ENCODE data around the gene BRWD1.

BRWD1 gene

GRCh38 chr21:39182016-39182415, 131.4 kb downstream of the BRWD1 start:
- Histone ChIP-seq H3K4me3 (ENCODE audit: low read depth, low read length) (peak overlapping the region; percentile 92), H3K9me3 (no peaks in the 10 kb centered on the region), H3K36me3 (peaks cover 22% of the 10 kb centered on the region), H3K4me1 (no peaks in the 10 kb centered on the region), H3K27me3 (no peaks in the 10 kb centered on the region)
- TF ChIP-seq, protein P1, sequence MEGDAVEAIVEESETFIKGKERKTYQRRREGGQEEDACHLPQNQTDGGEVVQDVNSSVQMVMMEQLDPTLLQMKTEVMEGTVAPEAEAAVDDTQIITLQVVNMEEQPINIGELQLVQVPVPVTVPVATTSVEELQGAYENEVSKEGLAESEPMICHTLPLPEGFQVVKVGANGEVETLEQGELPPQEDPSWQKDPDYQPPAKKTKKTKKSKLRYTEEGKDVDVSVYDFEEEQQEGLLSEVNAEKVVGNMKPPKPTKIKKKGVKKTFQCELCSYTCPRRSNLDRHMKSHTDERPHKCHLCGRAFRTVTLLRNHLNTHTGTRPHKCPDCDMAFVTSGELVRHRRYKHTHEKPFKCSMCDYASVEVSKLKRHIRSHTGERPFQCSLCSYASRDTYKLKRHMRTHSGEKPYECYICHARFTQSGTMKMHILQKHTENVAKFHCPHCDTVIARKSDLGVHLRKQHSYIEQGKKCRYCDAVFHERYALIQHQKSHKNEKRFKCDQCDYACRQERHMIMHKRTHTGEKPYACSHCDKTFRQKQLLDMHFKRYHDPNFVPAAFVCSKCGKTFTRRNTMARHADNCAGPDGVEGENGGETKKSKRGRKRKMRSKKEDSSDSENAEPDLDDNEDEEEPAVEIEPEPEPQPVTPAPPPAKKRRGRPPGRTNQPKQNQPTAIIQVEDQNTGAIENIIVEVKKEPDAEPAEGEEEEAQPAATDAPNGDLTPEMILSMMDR (IDR thresholded peaks at IDR 0.05; ENCODE audit: low read depth, low read length) = no peak
- no peak for DNase-seq

GRCh38 chr21:39181205-39181818, 132.1 kb downstream of the BRWD1 start:
- Histone ChIP-seq H3K36me3 (peaks cover 25% of the 10 kb centered on the region), H3K4me1 (no peaks in the 10 kb centered on the region), H3K27me3 (no peaks in the 10 kb centered on the region), H3K4me3 (ENCODE audit: low read depth, low read length) (no peak overlapping the region), H3K9me3 (no peaks in the 10 kb centered on the region)
- DNase-seq = no peak
- TF ChIP-seq, protein P1 (IDR thresholded peaks at IDR 0.05; ENCODE audit: low read depth, low read length) = no peak

DNA sequence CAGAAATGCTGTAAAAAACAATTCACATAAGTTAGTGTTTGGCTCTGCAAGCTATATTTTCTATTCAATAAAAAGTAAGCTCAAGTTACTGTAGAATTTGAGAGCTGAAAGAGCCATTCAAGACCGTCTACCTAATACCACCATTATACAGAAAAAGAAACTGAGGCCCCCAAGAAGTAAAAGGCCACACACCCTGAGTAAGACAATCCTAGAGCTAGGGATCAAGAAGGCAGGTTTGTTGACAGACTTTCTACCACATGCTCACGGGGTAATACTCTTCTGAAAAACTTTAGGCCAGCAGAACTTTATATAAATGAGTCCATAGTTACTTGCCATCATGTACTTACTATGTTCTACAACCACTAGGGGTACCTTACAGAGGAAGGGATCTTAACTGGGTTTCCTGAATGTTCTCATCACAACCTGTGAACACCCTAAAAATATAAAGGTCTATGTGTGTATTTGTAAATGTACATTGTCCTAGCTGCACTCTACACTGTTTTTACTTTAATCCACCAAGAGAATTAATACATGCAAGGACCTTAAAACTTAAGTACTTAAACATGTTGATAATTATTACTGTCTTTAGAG, 132.9 kb downstream of the BRWD1 start:
- Histone ChIP-seq H3K4me3 (ENCODE audit: low read depth, low read length) (no peak overlapping the region), H3K36me3 (peaks cover 29% of the 10 kb centered on the region), H3K9me3 (no peaks in the 10 kb centered on the region), H3K27me3 (no peaks in the 10 kb centered on the region), H3K4me1 (no peaks in the 10 kb centered on the region)
- TF ChIP-seq, protein P1 (IDR thresholded peaks at IDR 0.05; ENCODE audit: low read depth, low read length) = no peak
- no peak for DNase-seq

DNA sequence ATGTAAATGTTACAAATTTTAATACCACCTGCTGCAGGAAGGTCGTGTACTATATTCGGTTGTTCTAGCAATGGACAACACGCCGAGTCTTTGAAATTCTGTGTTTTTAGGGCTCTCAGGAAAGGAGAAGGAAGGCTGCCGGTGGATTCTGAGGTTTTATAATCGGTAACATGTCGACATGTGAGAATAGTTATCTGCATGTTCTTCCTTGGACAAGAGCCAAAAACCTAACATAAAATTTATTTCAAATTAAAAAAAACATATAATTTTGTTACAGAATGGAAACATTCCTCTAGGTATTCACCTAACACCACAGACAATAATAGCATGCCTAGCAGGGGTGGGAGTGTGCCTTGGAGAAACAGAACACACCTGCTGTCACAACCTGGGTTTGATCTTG, 135.0 kb downstream of the BRWD1 start:
- TF ChIP-seq, protein P1 (IDR thresholded peaks at IDR 0.05; ENCODE audit: low read depth, low read length) = no peak
- Histone ChIP-seq H3K9me3 (no peaks in the 10 kb centered on the region), H3K4me1 (no peaks in the 10 kb centered on the region), H3K36me3 (peaks cover 42% of the 10 kb centered on the region), H3K27me3 (no peaks in the 10 kb centered on the region), H3K4me3 (ENCODE audit: low read depth, low read length) (no peak overlapping the region)
- no peak for DNase-seq

- H3K9me3 ChIP-seq = no peaks in the 10 kb centered on the region
- no peak for DNase-seq
- no peaks in the 10 kb centered on the region for H3K4me1 ChIP-seq
- TF ChIP-seq, protein P1 (IDR thresholded peaks at IDR 0.05; ENCODE audit: low read depth, low read length) = no peak
- H3K27me3 ChIP-seq = no peaks in the 10 kb centered on the region
- no peak overlapping the region for H3K4me3 ChIP-seq (ENCODE audit: low read depth, low read length)
- H3K36me3 ChIP-seq = peaks cover 47% of the 10 kb centered on the region
Measured at GRCh38 chr21:39176271-39176709, 137.1 kb downstream of the BRWD1 start.

DNA sequence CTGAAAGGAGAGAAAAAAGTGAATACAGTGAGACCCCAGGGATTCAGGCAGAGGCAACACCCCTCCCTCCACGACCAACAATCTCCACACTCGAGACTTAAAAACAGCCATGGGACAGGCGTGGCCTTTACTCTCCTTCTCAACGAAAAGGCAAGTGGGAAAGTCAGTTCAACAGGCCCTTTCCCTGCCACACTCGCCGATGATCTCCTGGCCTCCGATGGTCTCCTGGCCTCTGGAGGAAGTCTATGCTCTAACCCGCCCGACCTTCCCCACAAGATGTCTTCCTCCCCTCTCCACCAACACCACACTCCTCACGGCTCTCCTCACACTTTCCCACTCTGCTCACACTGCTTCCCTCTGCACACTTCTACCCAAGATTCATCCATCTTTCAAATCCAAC, 137.8 kb downstream of the BRWD1 start:
- Histone ChIP-seq H3K9me3 (no peaks in the 10 kb centered on the region), H3K4me1 (no peaks in the 10 kb centered on the region), H3K4me3 (ENCODE audit: low read depth, low read length) (no peak overlapping the region), H3K27me3 (no peaks in the 10 kb centered on the region), H3K36me3 (peaks cover 51% of the 10 kb centered on the region)
- TF ChIP-seq, protein P1 (IDR thresholded peaks at IDR 0.05; ENCODE audit: low read depth, low read length) = no peak
- no peak for DNase-seq
